ENCODE measurements around the gene PPP3CA.

DNA sequence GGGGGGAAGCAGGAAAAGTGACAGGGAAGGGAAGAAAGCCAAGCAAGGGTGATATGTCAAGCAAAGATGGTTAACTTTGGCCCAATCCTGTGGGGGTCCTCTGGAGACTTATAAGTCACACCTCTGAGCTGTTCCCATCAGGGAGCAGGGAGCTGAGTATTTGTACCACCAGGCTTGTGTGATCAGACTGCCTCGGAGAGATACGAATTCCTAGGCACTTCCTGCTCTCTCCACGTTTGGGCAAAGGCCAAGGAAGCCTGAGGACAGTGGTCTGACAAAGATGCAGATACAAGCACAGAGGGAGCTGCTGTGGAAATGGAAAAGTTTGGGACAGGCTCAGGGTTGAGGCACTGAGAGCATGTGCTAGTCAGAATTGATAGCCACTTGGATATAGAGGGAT lies 10.4 kb upstream of the PPP3CA start:
- TF ChIP-seq EZH2phosphoT487 (IDR thresholded peaks at IDR 0.05; ENCODE audit: low read length) (no peak), EZH2 (optimal IDR thresholded peaks at IDR 0.05; ENCODE audit: low read depth, low read length) (no peak)
- TF ChIP-seq, protein P1, sequence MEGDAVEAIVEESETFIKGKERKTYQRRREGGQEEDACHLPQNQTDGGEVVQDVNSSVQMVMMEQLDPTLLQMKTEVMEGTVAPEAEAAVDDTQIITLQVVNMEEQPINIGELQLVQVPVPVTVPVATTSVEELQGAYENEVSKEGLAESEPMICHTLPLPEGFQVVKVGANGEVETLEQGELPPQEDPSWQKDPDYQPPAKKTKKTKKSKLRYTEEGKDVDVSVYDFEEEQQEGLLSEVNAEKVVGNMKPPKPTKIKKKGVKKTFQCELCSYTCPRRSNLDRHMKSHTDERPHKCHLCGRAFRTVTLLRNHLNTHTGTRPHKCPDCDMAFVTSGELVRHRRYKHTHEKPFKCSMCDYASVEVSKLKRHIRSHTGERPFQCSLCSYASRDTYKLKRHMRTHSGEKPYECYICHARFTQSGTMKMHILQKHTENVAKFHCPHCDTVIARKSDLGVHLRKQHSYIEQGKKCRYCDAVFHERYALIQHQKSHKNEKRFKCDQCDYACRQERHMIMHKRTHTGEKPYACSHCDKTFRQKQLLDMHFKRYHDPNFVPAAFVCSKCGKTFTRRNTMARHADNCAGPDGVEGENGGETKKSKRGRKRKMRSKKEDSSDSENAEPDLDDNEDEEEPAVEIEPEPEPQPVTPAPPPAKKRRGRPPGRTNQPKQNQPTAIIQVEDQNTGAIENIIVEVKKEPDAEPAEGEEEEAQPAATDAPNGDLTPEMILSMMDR (IDR thresholded peaks at IDR 0.05; ENCODE audit: low read length): no peak

Data from MM.1S (cell line).